Stimulated activated naive B cell treated with anti-CD40 and anti-IgM and Interleukin-4, amounts not matched to agents 10 μg/mL and 1 μg/mL and 100 μg/mL, for 72 hours (primary cell): Measurements from ENCODE around the gene SUN5.

Experiments
- ATAC-seq, 2 donors: fragments of 150-1000 bp; cut with Tn5 transposase; replicated peaks; 2 replicates each; pipeline ENCODE4 v1.10.0; 2021; ENCODE audit warnings: moderate library complexity in 1 of 2
- DNase-seq: peaks from one replicate; pipeline ENCODE4 v3.0.0; 2021
- H3K27ac Mint-ChIP-seq: one replicate; pipeline ENCODE4 v1.8.0; 2022; ENCODE audit warnings: mild to moderate bottlenecking, mixed read lengths
- H3K27me3 Mint-ChIP-seq, 2 donors: one replicate each; pipeline ENCODE4 v1.8.0; 2022; ENCODE audit warnings: mixed read lengths in 2 of 2
- H3K36me3 Mint-ChIP-seq, 2 donors: one replicate each; pipeline ENCODE4 v1.8.0; 2022; ENCODE audit warnings: mixed read lengths in 2 of 2, mild to moderate bottlenecking in 1 of 2
- H3K4me1 Mint-ChIP-seq, 2 donors: one replicate each; pipeline ENCODE4 v1.8.0; 2022; ENCODE audit warnings: mixed read lengths in 2 of 2, mild to moderate bottlenecking in 1 of 2
- H3K4me3 Mint-ChIP-seq, 2 donors: one replicate each; pipeline ENCODE4 v1.8.0; 2022; ENCODE audit warnings: mild to moderate bottlenecking in 2 of 2, mixed read lengths in 2 of 2, moderate library complexity in 1 of 2
- H3K9me3 Mint-ChIP-seq, 2 donors: one replicate each; pipeline ENCODE4 v1.8.0; 2022; ENCODE audit warnings: mixed read lengths in 2 of 2, mild to moderate bottlenecking in 1 of 2

SUN5 gene

DNA sequence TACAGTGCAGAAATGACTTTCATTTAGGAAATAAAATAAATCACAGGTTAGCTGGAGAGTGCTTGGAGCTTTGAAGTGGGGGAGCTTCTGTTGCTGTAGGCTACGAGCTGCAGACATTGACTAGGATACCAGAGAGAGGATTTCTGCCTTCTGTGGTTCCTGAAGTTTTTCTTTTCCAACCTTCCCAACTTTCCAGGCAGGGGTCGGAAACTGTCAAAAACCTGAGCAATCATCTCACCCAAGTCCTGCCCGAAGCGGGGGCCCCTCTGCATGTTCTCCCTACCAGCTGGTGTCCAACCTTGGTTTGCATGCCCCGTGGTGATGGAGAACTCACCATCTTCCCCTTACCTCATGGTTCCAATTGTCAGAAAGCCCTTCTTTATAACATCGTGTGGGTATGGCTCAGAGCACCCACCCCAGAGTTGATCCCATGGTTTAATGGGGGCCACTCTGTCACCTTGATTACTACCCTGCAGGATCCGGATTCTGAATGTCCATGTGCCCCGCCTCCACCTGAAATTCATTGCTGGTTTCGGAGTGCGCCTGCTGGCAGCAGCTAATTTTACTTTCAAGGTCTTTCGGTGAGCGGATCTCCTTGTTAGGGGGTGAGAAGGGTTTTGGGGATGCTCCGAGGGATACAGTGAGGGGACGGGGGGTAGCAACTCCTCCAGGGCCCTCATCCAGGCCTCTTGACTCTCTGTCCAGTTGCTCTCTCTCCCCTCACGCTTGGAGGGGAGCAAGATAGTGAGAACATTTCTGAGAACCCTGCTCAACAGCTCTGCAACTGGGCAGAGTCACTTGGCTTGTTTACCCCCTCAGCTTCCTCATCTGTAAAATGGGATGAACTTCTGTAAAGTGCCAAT is 8.3 kb upstream of the SUN5 start:
- no peak for DNase-seq
- Mint-ChIP-seq H3K4me3 (no peak overlapping the region), H3K27me3 (peaks cover 6 to 17% of the 10 kb centered on the region in 2 donors), H3K9me3 (no peaks in the 10 kb centered on the region), H3K4me1 (no peaks in the 10 kb centered on the region), H3K36me3 (no peaks in the 10 kb centered on the region), H3K27ac (no peak overlapping the region)
- ATAC-seq, result no peak

DNA sequence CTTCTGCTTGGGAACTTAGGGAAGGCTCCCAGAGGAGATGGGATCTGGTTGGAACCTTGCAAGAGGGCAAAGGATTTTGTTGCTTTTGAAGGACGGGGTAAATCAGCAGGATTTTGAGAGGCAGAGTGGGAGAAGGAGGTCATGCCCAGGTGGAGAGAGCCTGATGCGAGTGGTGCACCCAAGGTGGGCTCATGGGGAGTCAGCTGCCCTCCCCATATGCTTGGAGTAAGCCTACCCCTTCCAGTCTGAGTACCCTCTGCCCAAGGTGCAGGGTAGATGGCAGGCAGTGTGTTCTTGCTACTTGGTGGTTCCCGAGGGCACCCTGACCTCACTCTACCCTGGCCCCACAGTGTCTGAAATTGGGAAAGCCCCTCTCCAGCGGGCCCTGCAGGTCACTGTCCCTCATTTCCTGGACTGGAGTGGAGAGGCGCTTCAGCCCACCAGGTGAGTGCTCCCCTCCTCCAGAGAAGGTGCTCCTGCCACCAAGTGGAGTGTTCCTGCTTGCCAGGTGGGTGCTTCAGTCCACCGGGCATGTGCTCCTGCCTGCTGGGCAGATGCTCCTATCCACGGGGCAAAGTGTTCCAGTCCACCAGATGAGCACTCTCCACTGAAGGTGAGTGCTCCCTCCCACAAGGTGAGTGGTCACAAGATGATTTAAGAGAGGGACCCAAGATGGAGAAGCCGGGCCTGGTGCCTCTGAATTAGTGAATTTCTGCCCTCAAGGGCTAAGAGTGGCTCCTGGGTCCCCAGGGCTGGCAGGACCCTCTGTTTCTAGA is 6.6 kb upstream of the SUN5 start:
- DNase-seq, result no peak
- no peak for ATAC-seq
- Mint-ChIP-seq H3K9me3 (no peaks in the 10 kb centered on the region), H3K27ac (no peak overlapping the region), H3K27me3 (peaks cover 0 to 10% of the 10 kb centered on the region in 2 donors), H3K4me1 (no peaks in the 10 kb centered on the region), H3K4me3 (no peak overlapping the region), H3K36me3 (no peaks in the 10 kb centered on the region)

DNA sequence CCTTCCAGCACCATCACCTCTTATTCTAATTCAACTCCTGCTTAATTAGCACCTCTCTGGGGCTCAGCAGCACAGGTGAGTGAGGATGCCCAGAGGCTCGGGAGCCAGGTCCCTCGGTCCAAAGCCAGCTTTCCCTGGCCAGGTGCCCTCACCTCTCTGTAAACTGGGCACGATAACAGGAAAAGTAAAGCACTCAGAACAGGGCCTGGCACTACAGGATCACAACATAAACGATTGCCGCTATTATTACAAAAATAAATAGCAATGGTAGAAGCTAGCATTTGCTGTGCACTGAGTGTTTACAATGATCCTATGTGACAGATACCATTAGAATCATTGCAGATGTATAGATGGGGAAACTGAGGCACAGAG is 5.9 kb upstream of the SUN5 start:
- Mint-ChIP-seq H3K27me3 (peaks cover 0 to 4% of the 10 kb centered on the region in 2 donors), H3K27ac (no peak overlapping the region), H3K9me3 (peaks cover 3% of the 10 kb centered on the region in 2 donors), H3K36me3 (peaks cover 0 to 3% of the 10 kb centered on the region in 2 donors), H3K4me1 (no peaks in the 10 kb centered on the region), H3K4me3 (no peak overlapping the region)
- DNase-seq (no peak), ATAC-seq (no peak)

DNA sequence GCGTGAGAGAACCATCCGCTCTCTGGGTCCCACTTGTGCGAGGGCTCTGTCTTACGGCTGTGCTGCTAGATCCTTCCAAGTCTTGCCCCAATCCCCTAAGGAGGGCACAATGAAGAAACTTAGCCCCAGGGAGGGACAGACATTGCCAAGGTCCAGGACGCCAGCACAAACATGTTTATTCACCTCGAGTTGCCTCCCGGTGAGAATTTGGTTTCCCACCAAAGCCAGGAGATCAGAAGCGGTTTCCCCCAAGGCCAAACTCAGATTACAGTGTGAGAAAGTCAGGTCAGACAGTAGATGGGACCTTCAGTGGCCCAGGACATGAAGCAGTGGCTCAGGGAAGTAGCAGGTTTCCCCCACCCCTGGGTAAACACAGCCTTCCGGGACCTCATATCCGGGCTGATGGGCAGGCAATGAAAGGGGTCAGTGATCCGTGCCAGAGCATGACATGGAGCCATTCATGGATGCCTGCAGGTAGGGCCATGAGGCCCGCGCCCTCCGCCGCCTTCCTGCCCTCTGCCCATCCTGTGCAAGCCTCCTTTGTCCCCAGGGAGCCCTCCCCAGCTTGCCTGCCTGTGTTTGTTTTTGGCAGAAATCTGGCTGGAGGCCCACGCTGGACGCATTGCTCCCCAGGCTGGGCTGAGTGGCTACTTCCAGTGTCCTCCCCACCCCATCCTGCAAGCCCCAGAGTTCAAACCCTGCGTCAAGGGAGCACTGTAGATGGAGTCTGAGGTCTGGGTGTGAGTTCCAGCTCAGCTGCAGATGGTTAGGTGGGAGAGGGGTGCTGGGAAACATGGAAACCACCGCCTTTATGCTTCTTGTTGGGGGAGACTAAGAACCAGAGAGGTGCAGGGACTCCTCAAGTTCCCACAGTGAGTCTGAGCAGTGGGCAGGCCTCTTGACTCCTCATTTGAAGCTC is 5.2 kb upstream of the SUN5 start:
- no peak for ATAC-seq
- peaks cover 0 to 4% of the 10 kb centered on the region in 2 donors for H3K27me3 Mint-ChIP-seq
- peaks cover 4% of the 10 kb centered on the region in 2 donors for H3K9me3 Mint-ChIP-seq
- H3K36me3 Mint-ChIP-seq, result peaks cover 0 to 3% of the 10 kb centered on the region in 2 donors
- H3K4me3 Mint-ChIP-seq, result no peak overlapping the region
- no peak for DNase-seq
- peak overlapping the region; percentile 17 for H3K27ac Mint-ChIP-seq
- H3K4me1 Mint-ChIP-seq, result no peaks in the 10 kb centered on the region

DNA sequence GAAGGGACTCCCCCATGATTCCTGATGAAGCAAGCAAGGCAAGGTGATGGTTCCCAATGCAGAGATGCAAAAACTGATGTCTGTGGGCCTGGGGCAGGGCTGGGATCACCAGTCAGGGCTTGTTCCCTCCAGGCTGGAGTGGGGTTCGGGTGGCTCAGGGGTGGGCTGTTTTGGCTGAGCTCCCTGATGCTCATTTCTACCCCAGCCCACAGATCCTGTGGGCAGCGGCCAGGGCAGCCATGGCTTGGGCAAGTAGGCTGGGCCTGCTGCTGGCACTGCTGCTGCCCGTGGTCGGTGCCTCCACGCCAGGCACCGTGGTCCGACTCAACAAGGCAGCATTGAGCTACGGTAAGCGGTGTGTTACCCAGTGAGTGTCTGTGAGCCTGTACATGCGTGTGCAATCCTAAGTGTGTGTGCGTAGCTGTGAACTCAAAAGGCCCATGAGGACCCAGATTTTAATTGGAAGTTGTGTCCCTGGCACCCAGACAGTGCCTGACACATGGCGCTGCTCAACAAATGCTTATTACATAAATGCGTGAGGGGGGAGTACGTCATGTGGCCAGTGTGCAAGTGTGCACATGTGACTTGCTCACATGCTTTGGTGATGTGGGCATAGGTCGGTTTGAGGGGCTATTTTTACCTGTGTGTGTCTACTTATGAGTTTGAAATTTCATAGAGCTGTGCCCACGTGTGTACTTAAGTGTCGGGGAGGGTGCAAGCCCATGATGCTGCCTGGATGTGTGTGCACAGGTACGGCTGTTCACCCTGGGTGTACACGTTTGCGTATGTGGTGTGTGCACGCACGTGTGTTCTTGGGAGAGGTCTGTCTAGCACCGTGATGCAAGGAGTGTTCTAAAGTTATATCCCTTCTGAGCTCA is 4.3 kb upstream of the SUN5 start:
- DNase-seq (no peak), ATAC-seq (no peak)
- peaks cover 0 to 3% of the 10 kb centered on the region in 2 donors for H3K36me3 Mint-ChIP-seq
- no peak overlapping the region for H3K27ac Mint-ChIP-seq
- H3K9me3 Mint-ChIP-seq, result peaks cover 4% of the 10 kb centered on the region in 2 donors
- no peak overlapping the region for H3K4me3 Mint-ChIP-seq
- H3K4me1 Mint-ChIP-seq, result no peaks in the 10 kb centered on the region
- H3K27me3 Mint-ChIP-seq, result peaks cover 0 to 4% of the 10 kb centered on the region in 2 donors

DNA sequence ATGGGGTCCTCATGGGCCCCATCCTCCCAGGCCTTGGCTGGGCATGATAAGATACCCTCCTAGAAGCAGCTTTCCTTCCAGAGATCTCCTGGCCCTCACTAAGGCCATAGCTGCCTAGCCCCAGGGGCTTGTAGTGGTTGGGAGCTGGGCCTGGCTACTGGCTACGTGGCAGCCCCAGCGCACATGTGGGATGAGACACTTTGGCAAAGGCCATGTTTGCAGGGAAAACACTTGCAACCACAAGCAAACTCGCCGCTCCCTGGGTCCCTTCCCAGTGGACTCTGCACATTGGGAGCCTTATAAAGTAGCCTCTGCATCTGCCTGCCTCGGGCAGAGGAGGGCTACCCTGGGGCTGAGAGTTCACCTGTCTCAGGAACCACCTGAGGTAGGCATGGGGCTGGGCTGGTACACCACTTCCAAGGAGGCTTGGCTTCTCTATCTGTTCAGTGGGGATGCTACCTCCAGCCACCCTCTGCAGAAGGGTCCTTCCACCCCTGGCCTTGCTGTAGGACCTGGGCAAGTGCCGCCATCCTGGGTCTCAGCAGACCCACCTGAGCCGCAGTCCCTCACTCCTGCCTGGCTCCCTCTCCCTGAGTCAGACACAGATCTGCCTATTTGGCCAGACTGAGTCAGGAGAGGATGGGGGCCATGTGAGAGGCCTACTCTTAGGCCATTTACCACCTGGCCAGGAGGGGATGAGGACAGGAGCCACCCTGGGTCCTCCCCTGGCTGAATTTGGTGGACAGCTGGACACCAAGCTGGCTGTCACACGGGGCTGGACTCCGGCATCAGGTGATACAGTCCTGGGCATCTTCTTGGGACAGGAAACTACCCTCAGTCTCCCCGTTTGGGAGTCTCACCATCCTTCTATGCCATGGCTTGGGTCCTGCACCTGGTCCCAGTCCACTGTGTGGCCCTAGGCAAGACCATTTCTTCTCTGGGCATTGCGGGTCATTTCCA is 3.4 kb upstream of the SUN5 start, which contains the start of gene BPIFB2:
BPIFB2 (plus strand) TSS at position 329 of the 960 bp plus-strand sequence. CDS start 871 bp downstream, outside the sequence.
- Mint-ChIP-seq H3K4me3 (no peak within 1 kb of the TSS), H3K27ac (no peak within 1 kb of the TSS), H3K9me3 (peaks cover 4% of the 10 kb centered on the region in 2 donors), H3K27me3 (peaks cover 0 to 4% of the 10 kb centered on the region in 2 donors), H3K36me3 (peaks cover 0 to 3% of the 10 kb centered on the region in 2 donors), H3K4me1 (no peaks in the 10 kb centered on the region)
- no peak for ATAC-seq
- DNase-seq, result no peak

DNA sequence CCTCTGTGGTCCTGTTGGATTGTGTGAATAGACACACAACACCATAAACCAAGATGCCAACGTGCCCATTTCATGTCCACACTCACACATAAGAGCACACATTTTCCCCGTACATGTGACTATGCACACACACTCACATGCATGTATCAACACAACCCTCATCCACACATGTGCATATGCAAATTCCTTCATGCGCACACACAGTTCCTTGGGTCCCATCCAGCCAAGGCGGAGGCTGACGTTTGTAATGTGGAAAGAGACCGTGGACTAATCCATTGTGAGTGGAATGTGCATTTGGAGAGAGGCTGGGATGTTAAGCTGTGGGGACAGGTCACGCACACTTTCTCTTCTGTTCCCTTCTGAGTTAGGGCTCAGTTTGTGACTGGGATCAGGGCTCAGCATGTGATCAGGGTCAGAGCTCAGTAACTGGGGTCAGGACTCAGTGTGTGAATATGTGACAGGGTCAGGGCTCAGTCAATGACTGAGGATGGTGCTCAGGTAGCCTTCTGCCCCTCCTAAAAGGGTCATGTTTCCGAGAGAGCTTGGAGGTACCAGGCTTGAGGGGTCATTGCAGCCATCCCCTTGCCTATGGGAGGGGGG is 2.6 kb upstream of the SUN5 start:
- ATAC-seq (no peak), DNase-seq (no peak)
- Mint-ChIP-seq H3K27me3 (peaks cover 0 to 4% of the 10 kb centered on the region in 2 donors), H3K4me3 (no peak overlapping the region), H3K9me3 (peaks cover 4% of the 10 kb centered on the region in 2 donors), H3K27ac (no peak overlapping the region), H3K4me1 (no peaks in the 10 kb centered on the region), H3K36me3 (peaks cover 0 to 3% of the 10 kb centered on the region in 2 donors)

DNA sequence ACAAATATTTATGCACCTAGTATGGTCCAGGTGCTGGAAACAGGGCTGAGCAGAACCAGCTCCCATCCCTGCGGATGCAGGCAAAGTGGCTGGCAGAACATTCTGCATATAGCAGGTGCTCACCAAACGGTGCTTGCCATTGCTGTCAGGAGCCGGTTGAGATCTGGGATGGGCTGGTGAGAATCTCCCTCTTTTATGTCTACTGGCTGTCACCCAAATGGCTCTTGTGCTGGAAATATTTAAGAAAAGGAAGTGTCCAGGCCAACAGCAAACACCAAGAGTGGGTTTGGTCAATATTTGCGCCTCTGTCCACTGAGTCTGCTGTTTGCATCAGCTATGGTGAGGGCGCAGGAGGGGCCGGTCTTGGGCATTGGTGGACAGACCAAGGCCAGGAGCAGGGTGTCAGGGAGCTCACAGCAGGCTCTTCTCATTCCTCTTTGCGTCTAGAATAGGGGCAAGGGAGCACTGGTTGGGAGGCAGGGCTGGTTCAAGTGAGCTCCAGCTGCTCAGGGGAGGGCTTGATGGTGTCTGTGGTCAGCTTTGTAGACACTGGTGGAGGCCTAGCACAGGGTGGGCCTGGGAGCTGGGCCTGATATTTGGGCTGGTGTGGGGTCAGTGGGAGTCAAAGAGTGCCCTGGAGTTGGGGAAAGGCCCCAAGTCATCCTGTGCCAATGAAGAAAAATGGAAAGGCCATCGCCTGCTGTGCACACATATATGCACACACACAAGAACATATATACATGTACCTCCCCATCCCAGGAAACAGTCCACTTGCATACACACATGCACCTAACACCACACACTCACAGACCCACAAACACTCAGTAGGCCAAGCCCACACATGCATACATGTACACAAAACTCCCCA is 1.9 kb upstream of the SUN5 start:
- no peak overlapping the region for H3K27ac Mint-ChIP-seq
- peaks cover 0 to 3% of the 10 kb centered on the region in 2 donors for H3K36me3 Mint-ChIP-seq
- H3K4me1 Mint-ChIP-seq, result no peaks in the 10 kb centered on the region
- peaks cover 4% of the 10 kb centered on the region in 2 donors for H3K9me3 Mint-ChIP-seq
- DNase-seq (no peak), ATAC-seq (no peak)
- H3K27me3 Mint-ChIP-seq, result peaks cover 0 to 4% of the 10 kb centered on the region in 2 donors
- H3K4me3 Mint-ChIP-seq, result no peak overlapping the region

DNA sequence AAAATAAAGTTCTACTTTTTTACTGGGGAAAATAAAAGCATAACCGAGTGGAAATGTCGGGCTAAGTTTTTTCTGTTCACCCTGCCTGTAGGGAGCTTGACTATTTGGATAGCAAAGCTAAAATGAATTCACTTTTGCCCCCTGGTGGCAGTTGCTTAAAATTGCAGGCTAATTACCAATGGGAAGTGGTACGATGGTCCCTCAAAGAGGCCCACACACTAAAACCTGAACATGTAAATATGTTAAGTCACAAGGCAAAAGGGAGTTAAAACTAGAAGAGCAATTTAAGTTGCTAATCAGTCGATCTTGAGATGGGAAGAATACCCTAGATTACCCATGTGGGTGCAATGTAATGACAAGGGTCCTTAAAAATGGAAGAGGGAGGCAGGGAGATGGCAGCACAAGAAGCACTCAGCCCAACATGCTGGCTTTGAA is 916 bp upstream of the SUN5 start:
- H3K27ac Mint-ChIP-seq, result no peak overlapping the region
- ATAC-seq, result peak in 1 of 2 donors; percentile 54

DNA sequence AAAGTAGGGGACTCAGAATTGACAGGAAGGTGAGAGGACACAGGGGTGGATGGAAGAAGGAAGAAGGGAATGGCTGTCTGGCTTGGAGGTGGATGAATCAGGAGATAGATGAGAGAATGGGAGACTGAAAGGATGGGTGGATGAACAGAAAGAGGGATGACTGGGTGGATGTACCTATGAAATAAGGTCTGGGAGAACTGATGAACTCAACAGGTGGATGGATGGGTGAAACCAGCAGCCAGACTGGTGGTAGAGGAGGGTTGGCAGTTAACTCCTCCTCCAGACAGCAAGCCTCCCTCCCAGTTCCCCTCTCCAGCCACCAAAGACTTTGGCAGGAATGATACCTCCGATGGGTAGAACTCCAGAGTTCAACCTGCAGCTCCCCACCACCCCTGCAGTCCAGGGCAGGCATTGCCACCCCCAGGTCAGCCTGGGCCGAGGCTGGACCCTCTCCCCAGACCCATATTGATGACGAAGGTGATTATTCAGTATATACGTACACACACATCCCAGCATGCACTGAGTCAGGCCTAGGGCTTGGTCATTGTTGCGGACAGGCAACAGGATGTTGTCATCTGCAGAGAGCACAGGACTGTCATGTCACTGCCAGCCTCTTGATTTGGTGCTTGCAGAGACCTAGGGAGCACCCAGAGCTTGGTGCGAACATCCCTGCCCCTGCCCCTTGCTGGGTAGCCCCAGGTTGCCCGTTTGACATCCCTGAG is 2.0 kb downstream of the SUN5 start:
- H3K4me3 Mint-ChIP-seq, result no peak overlapping the region
- DNase-seq (no peak), ATAC-seq (no peak)
- no peaks in the 10 kb centered on the region for H3K27me3 Mint-ChIP-seq
- no peak overlapping the region for H3K27ac Mint-ChIP-seq
- peaks cover 0 to 3% of the 10 kb centered on the region in 2 donors for H3K36me3 Mint-ChIP-seq
- H3K9me3 Mint-ChIP-seq, result peaks cover 4% of the 10 kb centered on the region in 2 donors
- H3K4me1 Mint-ChIP-seq, result peaks cover 7 to 9% of the 10 kb centered on the region in 2 donors

More for the DNA sequence above, 916 bp upstream of the SUN5 start:
- Mint-ChIP-seq H3K27me3 (no peaks in the 10 kb centered on the region), H3K4me1 (peaks cover under 1 to 2% of the 10 kb centered on the region in 2 donors), H3K4me3 (no peak overlapping the region), H3K36me3 (peaks cover 0 to 3% of the 10 kb centered on the region in 2 donors), H3K9me3 (peaks cover 4% of the 10 kb centered on the region in 2 donors)
- no peak for DNase-seq
